ENCODE results near the gene SORCS3. TPM values are rescaled to one million over a fixed set of nuclear protein-coding genes. Genes with fewer than 3 reads are reported as not detected.

SORCS3 gene
- total and polyA plus RNA-seq, 2 of the 4 experiments (the other 2 are of a cell fraction) = not detected

GRCh38 chr10:105237685-105238084 is 596.6 kb downstream of the SORCS3 start:
- H4K5ac ChIP-seq (ENCODE audit: low read depth, low read length) = no peak overlapping the region
- no peak overlapping the region for H3K14ac ChIP-seq (replicated peaks; ENCODE audit: low read depth, low read length)
- ChIA-PET CTCF (no interaction called here), POLR2A (ENCODE audit: unreplicated experiment) (no interaction called here)
- no peak overlapping the region for H3K4me2 ChIP-seq (ENCODE audit: low read depth, low read length)
- H2BK5ac ChIP-seq (ENCODE audit: low read depth, low read length, poor library complexity, severe bottlenecking) = no peak overlapping the region
- intact Hi-C loops (cut with micrococcal nuclease) (no loop called here), in situ Hi-C loops (cut with MboI; ENCODE audit: low sequenced_read_pairs) (no loop called here), dilution Hi-C loops (cut with HindIII; ENCODE audit: low sequenced_read_pairs, unreplicated experiment) (no loop called here)
- H2BK120ac ChIP-seq (ENCODE audit: low read depth, low read length) = no peak overlapping the region
- WGBS, 2 experiments (ENCODE audit: extremely low coverage in 2 of 2, insufficient read length in 1 of 2) = no CpG with 5 or more reads among the region's 2 CpGs
- no peak overlapping the region for H2AK5ac ChIP-seq (ENCODE audit: low read depth, low read length)
- H3K27me3 ChIP-seq (ENCODE audit: control insufficient read depth, insufficient read depth, low read length) = no peaks in the 10 kb centered on the region
- H2AFZ ChIP-seq (replicated peaks; ENCODE audit: low read length, poor library complexity) = no peak overlapping the region
- H2AK9ac ChIP-seq (replicated peaks; ENCODE audit: low read depth, low read length, poor library complexity) = no peak overlapping the region
- H3K27ac ChIP-seq (ENCODE audit: insufficient read depth, low read length) = no peak overlapping the region
- H3K9me3 ChIP-seq (ENCODE audit: control insufficient read depth, insufficient read depth, low read length) = peaks cover 10% of the 10 kb centered on the region
- H3K4ac ChIP-seq (ENCODE audit: low read depth, low read length) = no peak overlapping the region
- no peaks in the 10 kb centered on the region for H3K4me1 ChIP-seq (ENCODE audit: control insufficient read depth, insufficient read depth, low read length)
- no peak for ATAC-seq (ENCODE audit: low read depth)
- DNase-seq = no peak
- H3K36me3 ChIP-seq (ENCODE audit: control insufficient read depth, insufficient read depth, low read length) = no peaks in the 10 kb centered on the region
- H3K18ac ChIP-seq (ENCODE audit: low read depth, low read length) = no peak overlapping the region
- H2BK15ac ChIP-seq (ENCODE audit: low read depth, low read length) = no peak overlapping the region
- no peak overlapping the region for H2BK20ac ChIP-seq (ENCODE audit: low read depth, low read length)
- H3K79me1 ChIP-seq (ENCODE audit: low read depth in 1 of 2, low read length in 2 of 2) = no peaks in the 10 kb centered on the region
- H4K20me1 ChIP-seq (ENCODE audit: insufficient read depth, low read length) = no peaks in the 10 kb centered on the region
- no TSS peak for BruUV-seq (replicated peaks)
- no peak overlapping the region for H4K91ac ChIP-seq (ENCODE audit: insufficient read depth, low read depth, low read length)
- H3K23ac ChIP-seq (ENCODE audit: low read depth, low read length) = no peak overlapping the region
- no peak for TF ChIP-seq CEBPB (IDR thresholded peaks at IDR 0.05; ENCODE audit: low read depth, low read length)
- no peak for TF ChIP-seq MAZ (IDR thresholded peaks at IDR 0.05; ENCODE audit: borderline replicate concordance, low read depth, low read length)
- TF ChIP-seq ELK1 (IDR thresholded peaks at IDR 0.05; ENCODE audit: borderline replicate concordance, low read depth, low read length) = no peak
- TF ChIP-seq POLR2A (IDR thresholded peaks at IDR 0.05; ENCODE audit: low read depth, low read length) = no peak
- TF ChIP-seq MAFK (IDR thresholded peaks at IDR 0.05; ENCODE audit: low read depth, low read length) = no peak
- TF ChIP-seq NFE2L2 (IDR thresholded peaks at IDR 0.05; ENCODE audit: low read depth, low read length) = no peak
- H3K4me3 ChIP-seq (ENCODE audit: insufficient read depth, low read depth, low read length) = no peak overlapping the region
- H4K8ac ChIP-seq (ENCODE audit: low read depth in 2 of 2, low read length in 2 of 2) = no peak overlapping the region
- H3K9me1 ChIP-seq (ENCODE audit: insufficient read depth, low read length) = no peaks in the 10 kb centered on the region
- no peak overlapping the region for H3K9ac ChIP-seq (ENCODE audit: low read depth, low read length)
- H3K56ac ChIP-seq (ENCODE audit: extremely low read depth, insufficient read depth, low read length) = no peak overlapping the region

Measured in IMR-90 (cell line).